HFF-Myc (cell line): ENCODE results near the gene OPA3.
A peak's percentile ranks its signal among the peaks of the same experiment; 100 is the strongest.

Source experiments
- DNase-seq: peaks from one replicate; pipeline ENCODE4 v3.0.0-alpha.2; 2011; ENCODE audit warnings: low read depth; ENCODE audit errors: extremely low read depth
- H3K4me3 ChIP-seq: replicated peaks from 2 replicates; pipeline ENCODE4 v1.5.1; 2011; ENCODE audit warnings: low read depth, mild to moderate bottlenecking, control low read depth, low read length
- TF ChIP-seq, protein P1 (sequence below): IDR thresholded peaks from 2 replicates; pipeline ENCODE4 v1.5.1; 2012; ENCODE audit warnings: mild to moderate bottlenecking, low read depth, low read length, control low read depth; ENCODE audit errors: missing control alignments

The OPA3 gene

GRCh38 chr19:45607071-45608029, 22.7 kb upstream of the OPA3 start:
- peak; percentile 49 for DNase-seq
- TF ChIP-seq, protein P1, sequence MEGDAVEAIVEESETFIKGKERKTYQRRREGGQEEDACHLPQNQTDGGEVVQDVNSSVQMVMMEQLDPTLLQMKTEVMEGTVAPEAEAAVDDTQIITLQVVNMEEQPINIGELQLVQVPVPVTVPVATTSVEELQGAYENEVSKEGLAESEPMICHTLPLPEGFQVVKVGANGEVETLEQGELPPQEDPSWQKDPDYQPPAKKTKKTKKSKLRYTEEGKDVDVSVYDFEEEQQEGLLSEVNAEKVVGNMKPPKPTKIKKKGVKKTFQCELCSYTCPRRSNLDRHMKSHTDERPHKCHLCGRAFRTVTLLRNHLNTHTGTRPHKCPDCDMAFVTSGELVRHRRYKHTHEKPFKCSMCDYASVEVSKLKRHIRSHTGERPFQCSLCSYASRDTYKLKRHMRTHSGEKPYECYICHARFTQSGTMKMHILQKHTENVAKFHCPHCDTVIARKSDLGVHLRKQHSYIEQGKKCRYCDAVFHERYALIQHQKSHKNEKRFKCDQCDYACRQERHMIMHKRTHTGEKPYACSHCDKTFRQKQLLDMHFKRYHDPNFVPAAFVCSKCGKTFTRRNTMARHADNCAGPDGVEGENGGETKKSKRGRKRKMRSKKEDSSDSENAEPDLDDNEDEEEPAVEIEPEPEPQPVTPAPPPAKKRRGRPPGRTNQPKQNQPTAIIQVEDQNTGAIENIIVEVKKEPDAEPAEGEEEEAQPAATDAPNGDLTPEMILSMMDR: peak; percentile 86
- H3K4me3 ChIP-seq: 0 out of 2 replicates have a peak overlapping the region, but pooled peaks have one; percentile 11

GRCh38 chr19:45601524-45602374, 17.1 kb upstream of the OPA3 start, which contains the start of gene GPR4:
TSS of gene GPR4 (minus strand) at chr19:45602212. CDS start at chr19:45591866, 10,346 bp downstream.
- no peak for DNase-seq
- H3K4me3 ChIP-seq: no peak within 1 kb of the TSS
- TF ChIP-seq, protein P1: no peak

DNA sequence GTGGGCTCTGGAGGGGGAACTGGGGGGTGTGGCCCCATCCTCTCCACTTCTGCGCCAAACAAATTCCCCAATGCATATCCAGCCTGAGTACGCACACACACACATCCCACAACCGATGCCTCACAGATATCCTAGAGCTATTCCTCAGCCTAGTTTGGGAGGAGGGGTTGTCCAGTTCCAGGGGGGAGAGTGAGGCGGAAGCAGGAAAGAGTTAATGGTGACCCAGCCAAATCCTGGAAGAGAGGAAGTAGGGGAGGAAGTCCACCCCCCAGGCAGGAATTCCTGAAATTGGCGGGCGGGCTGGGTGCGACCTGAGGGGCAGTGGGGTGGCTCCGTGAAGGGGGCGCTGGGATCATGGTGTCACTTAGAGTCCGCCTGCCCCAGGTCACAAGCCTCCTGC, 16.5 kb upstream of the OPA3 start:
- H3K4me3 ChIP-seq: no peak overlapping the region
- DNase-seq: no peak
- TF ChIP-seq, protein P1: no peak

DNA sequence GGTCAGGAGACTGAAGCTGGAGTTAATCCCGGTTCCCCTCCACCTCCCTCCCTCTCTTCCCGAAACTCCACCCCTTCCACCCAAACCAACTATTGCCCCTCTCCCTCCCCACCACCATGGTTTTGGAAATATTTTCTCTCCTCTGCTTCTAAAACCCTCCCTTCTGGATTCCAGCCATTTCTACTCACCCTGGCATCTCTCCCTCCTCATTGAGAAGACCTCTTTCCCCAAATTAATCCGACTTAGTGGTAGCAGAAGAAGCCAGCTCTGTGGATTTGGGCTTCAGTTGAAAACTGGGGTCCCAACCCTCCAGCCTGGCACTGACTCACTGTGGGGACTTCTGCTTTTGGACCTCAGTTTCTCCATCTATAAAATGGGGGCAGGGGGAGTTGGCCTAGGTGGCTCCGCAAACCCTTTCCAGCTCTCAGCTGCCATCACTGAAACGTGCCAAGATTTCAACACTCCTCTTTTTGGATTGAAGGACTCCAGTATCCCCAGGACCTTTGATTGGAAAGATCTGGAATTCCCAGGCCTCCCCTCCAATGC, 15.8 kb upstream of the OPA3 start:
- no peak for DNase-seq
- TF ChIP-seq, protein P1: no peak
- H3K4me3 ChIP-seq: no peak overlapping the region

DNA sequence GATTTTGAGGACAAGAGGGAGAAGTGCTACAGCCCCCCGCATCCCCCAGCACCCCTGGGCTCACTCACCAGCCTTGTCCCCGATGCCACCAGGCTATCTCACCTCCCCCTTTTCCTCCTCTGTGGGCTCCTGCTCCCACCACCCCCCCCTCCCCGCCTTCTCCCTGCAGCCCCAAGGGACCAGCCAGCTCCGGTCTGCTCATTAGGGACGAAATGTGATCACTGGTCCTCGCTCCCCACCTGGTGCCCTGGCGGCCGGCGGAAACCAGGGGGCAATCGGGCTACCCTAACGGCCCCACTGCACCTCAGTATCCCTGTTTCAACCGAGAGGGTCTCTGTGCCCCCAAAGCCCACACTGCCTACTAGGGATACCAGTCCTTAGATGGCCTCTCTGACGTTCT, 14.7 kb upstream of the OPA3 start:
- TF ChIP-seq, protein P1: no peak
- DNase-seq: no peak
- no peak overlapping the region for H3K4me3 ChIP-seq

GRCh38 chr19:45598267-45599001, 13.8 kb upstream of the OPA3 start:
- TF ChIP-seq, protein P1: no peak
- no peak overlapping the region for H3K4me3 ChIP-seq
- no peak for DNase-seq
